Left renal pelvis (tissue), 4 donors: ENCODE data around the gene AHI1. TPM values are rescaled to one million over a fixed set of nuclear protein-coding genes. Genes with fewer than 3 reads are reported as not detected.
"Not testable (repeated sequence)": the region's sequence is repeated elsewhere in the genome, so short reads cannot be mapped to it uniquely, and the experiment has no call there.

Experiments
- DNase-seq, 4 donors: peaks; one replicate each; pipeline ENCODE4 v3.0.0-alpha.2; 2013; ENCODE audit warnings: low read depth in 4 of 4, low spot score in 3 of 4
- polyA plus RNA-seq, 4 donors: library from polyadenylated mRNA; unstranded; fragments of 120-200 nt; gene quantifications; one replicate each; pipeline ENCODE4 v1.2.1, GENCODE V29; 2013; ENCODE audit not compliant: insufficient read length in 4 of 4

The AHI1 gene
- polyA plus RNA-seq, 4 donors, result 35.3 to 81.7 (median 61.8) TPM

GRCh38 chr6:135270676-135271536, 226.6 kb downstream of the AHI1 start:
- DNase-seq, result peak in 1 of 4 donors; percentile 14

GRCh38 chr6:135269481-135269891, 228.1 kb downstream of the AHI1 start:
- no peak for DNase-seq

GRCh38 chr6:135268740-135269139, 228.8 kb downstream of the AHI1 start:
- no peak for DNase-seq

GRCh38 chr6:135268263-135268662, 229.3 kb downstream of the AHI1 start:
- no peak for DNase-seq

- DNase-seq, result no peak
These were observed 230.5 kb downstream of the AHI1 start for GRCh38 chr6:135267085-135267484.

GRCh38 chr6:135266675-135267074, 230.9 kb downstream of the AHI1 start:
- no peak for DNase-seq

GRCh38 chr6:135265278-135265677, 232.3 kb downstream of the AHI1 start:
- DNase-seq, result no peak

- DNase-seq, result no peak
These were observed 235.4 kb downstream of the AHI1 start for GRCh38 chr6:135261872-135262725.

- DNase-seq, result no peak
These were observed 236.9 kb downstream of the AHI1 start for GRCh38 chr6:135260612-135261011.

- no peak for DNase-seq
These were observed 238.6 kb downstream of the AHI1 start for GRCh38 chr6:135258970-135259369.

GRCh38 chr6:135257631-135258405, 239.7 kb downstream of the AHI1 start:
- no peak for DNase-seq

- DNase-seq, result no peak
These were observed 240.7 kb downstream of the AHI1 start for GRCh38 chr6:135256866-135257265.

- DNase-seq, result no peak
These were observed 243.1 kb downstream of the AHI1 start for GRCh38 chr6:135254471-135254870.

GRCh38 chr6:135251498-135252441, 245.8 kb downstream of the AHI1 start:
- DNase-seq, result no peak

- DNase-seq, result no peak
These were observed 246.6 kb downstream of the AHI1 start for GRCh38 chr6:135250751-135251497.

- no peak for DNase-seq
These were observed 247.3 kb downstream of the AHI1 start for GRCh38 chr6:135250234-135250633.

GRCh38 chr6:135246412-135247012, 251.0 kb downstream of the AHI1 start:
- not testable (repeated sequence) for DNase-seq

GRCh38 chr6:135244805-135245204, 252.7 kb downstream of the AHI1 start:
- DNase-seq, result no peak
